ENCODE results near the gene SRCIN1.
"Not testable (repeated sequence)": the region's sequence is repeated elsewhere in the genome, so short reads cannot be mapped to it uniquely, and the experiment has no call there.

Gene SRCIN1

GRCh38 chr17:38484242-38485145, 121.3 kb downstream of the SRCIN1 start:
- DNase-seq (ENCODE audit: low read depth, low spot score): peak; percentile 80

GRCh38 chr17:38482700-38483043, 123.1 kb downstream of the SRCIN1 start:
- not testable (repeated sequence) for DNase-seq (ENCODE audit: low read depth, low spot score)

- not testable (repeated sequence) for DNase-seq (ENCODE audit: low read depth, low spot score)
Measured at GRCh38 chr17:38482039-38482699, 123.6 kb downstream of the SRCIN1 start.
